DOHH2 (cell line): ENCODE measurements around the gene PLB1.

Experiments
- H3F3A ChIP-seq: fragments of 200-600 bp; sonication (generic), shearing (Covaris generic); 2 replicates; pipeline ENCODE4 v1.6.0; 2016; ENCODE audit warnings: antibody characterized with exemption, mild to moderate bottlenecking; ENCODE audit not compliant: control insufficient read depth, insufficient read depth
- H3K27ac ChIP-seq: fragments of 200-600 bp; sonication (generic); 2 replicates; pipeline ENCODE4 v1.5.1; 2014; ENCODE audit warnings: low read depth, mild to moderate bottlenecking, low read length, moderate library complexity
- H3K27me3 ChIP-seq: fragments of 200-600 bp; sonication (generic); 2 replicates; pipeline ENCODE4 v1.6.1; 2014; ENCODE audit warnings: mild to moderate bottlenecking, low read length, mixed read lengths; ENCODE audit not compliant: control insufficient read depth
- H3K36me3 ChIP-seq: fragments of 200-600 bp; sonication (generic); 2 replicates; pipeline ENCODE4 v1.6.1; 2014; ENCODE audit warnings: mild to moderate bottlenecking, low read length, moderate library complexity, mixed read lengths; ENCODE audit not compliant: control insufficient read depth
- H3K4me1 ChIP-seq: fragments of 200-600 bp; sonication (generic); 2 replicates; pipeline ENCODE4 v1.6.1; 2014; ENCODE audit warnings: mild to moderate bottlenecking, low read length, mixed read lengths; ENCODE audit not compliant: control insufficient read depth
- H3K4me2 ChIP-seq: fragments of 200-600 bp; sonication (generic); 2 replicates; pipeline ENCODE4 v1.6.0; 2014; ENCODE audit warnings: mild to moderate bottlenecking, low read length, moderate library complexity
- H3K4me3 ChIP-seq: fragments of 200-600 bp; sonication (generic); 2 replicates; pipeline ENCODE4 v1.5.1; 2014; ENCODE audit warnings: mild to moderate bottlenecking, low read length, mixed read lengths
- H3K79me2 ChIP-seq: fragments of 200-600 bp; sonication (generic); 2 replicates; pipeline ENCODE4 v1.6.1; 2014; ENCODE audit warnings: mild to moderate bottlenecking, low read length, mixed read lengths; ENCODE audit not compliant: control insufficient read depth
- H3K9me2 ChIP-seq: fragments of 200-600 bp; sonication (generic); replicated peaks from 2 replicates; pipeline ENCODE4 v1.6.1; 2014; ENCODE audit warnings: mild to moderate bottlenecking, low read length, mixed read lengths; ENCODE audit not compliant: control insufficient read depth
- H3K9me3 ChIP-seq: fragments of 200-600 bp; sonication (generic); 2 replicates; pipeline ENCODE4 v1.6.1; 2014; ENCODE audit warnings: antibody characterized with exemption, low read length, mixed read lengths; ENCODE audit not compliant: control insufficient read depth, insufficient read depth
- H4K20me1 ChIP-seq: fragments of 200-600 bp; sonication (generic); 2 replicates; pipeline ENCODE4 v1.6.0; 2014; ENCODE audit warnings: low read depth, mild to moderate bottlenecking, antibody characterized with exemption, low read length, moderate library complexity; ENCODE audit not compliant: control insufficient read depth, insufficient read depth
- EZH2phosphoT487 ChIP-seq: fragments of 200-600 bp; sonication (generic); IDR thresholded peaks from 2 replicates; pipeline ENCODE4 v1.6.1; 2017; ENCODE audit warnings: borderline replicate concordance, mild to moderate bottlenecking, antibody characterized with exemption, low read length, moderate library complexity, mixed read lengths
- TF ChIP-seq, protein P1 (sequence below): fragments of 200-600 bp; sonication (generic); IDR thresholded peaks from one replicate; pipeline ENCODE4 v1.5.1; 2014; ENCODE audit warnings: antibody characterized with exemption, mild to moderate bottlenecking, low read depth, low read length; ENCODE audit not compliant: poor library complexity, severe bottlenecking

The PLB1 gene

DNA sequence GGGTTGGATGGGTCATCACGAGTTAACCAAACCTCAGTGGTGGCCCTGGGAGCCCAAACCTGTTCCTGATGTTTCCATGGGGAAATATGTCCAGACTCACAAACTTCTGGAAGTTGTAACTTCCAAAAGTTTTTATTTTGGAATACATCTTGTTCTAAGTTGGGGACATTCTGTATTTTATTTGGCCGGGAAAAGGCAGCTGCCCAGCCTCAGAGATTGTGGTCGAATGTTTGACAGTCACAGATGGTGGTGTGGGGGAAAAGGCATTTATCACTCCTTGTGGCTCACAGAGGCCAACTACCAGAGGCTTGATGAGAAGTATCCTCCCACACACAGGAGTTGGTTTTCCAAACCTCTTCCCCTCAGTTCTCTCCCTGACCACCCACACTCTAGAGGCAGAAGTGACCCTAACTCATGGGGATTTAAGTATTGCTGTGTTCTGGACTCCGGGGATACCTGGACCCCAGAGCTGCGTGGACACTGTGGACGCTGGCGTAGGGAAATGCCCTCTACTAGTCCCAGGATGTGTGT lies 131.1 kb downstream of the PLB1 start:
- H3K79me2 ChIP-seq = no peaks in the 10 kb centered on the region
- H4K20me1 ChIP-seq = no peaks in the 10 kb centered on the region
- TF ChIP-seq, protein P1, sequence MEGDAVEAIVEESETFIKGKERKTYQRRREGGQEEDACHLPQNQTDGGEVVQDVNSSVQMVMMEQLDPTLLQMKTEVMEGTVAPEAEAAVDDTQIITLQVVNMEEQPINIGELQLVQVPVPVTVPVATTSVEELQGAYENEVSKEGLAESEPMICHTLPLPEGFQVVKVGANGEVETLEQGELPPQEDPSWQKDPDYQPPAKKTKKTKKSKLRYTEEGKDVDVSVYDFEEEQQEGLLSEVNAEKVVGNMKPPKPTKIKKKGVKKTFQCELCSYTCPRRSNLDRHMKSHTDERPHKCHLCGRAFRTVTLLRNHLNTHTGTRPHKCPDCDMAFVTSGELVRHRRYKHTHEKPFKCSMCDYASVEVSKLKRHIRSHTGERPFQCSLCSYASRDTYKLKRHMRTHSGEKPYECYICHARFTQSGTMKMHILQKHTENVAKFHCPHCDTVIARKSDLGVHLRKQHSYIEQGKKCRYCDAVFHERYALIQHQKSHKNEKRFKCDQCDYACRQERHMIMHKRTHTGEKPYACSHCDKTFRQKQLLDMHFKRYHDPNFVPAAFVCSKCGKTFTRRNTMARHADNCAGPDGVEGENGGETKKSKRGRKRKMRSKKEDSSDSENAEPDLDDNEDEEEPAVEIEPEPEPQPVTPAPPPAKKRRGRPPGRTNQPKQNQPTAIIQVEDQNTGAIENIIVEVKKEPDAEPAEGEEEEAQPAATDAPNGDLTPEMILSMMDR = no peak
- no peak for TF ChIP-seq EZH2phosphoT487
- H3K4me3 ChIP-seq = no peak overlapping the region
- no peaks in the 10 kb centered on the region for H3F3A ChIP-seq
- no peak overlapping the region for H3K4me2 ChIP-seq
- 0 out of 2 replicates have a peak, but pooled peaks cover 2% of the 10 kb centered on the region for H3K27me3 ChIP-seq
- no peak overlapping the region for H3K27ac ChIP-seq
- H3K9me2 ChIP-seq = no peaks in the 10 kb centered on the region
- no peaks in the 10 kb centered on the region for H3K9me3 ChIP-seq
- no peaks in the 10 kb centered on the region for H3K36me3 ChIP-seq
- H3K4me1 ChIP-seq = peaks cover under 1% of the 10 kb centered on the region; the same call in 1 of the 2 replicates

DNA sequence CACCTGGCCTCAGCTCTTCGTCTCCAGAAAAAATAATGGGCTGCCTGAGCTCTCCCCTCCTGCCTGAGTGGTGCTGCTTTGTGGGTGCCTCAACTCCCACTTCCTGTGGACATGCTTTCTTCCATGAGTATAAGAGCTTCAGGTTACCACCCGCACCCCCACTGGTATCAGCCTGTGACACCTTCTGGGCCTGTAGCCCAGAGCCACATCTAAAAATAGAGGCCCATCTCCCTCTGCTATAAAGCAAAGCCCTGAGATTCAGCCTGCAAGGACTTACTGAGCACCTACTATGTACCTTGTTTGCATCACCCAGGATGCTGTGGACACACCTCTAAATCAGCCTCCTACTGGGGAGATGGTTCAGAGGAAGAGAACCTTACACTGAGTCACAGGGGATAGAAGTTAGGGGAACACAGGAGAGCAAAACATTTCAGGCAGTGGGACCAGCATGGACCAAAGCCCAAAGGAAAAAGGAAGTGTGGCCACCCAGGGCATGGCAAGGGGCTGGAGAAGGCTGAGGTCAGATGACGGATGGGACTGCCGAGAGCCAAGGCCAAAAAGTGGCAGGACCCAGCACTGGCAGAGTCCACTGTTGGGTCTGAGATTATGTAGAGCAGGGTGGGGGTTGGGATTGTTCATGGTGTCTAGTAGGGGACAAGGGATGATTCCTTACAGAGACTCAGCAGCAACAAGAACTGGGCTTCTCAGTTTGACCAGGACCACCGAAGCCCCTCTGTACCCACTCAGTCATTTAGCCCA lies 132.0 kb downstream of the PLB1 start:
- H3K4me2 ChIP-seq = no peak overlapping the region
- no peaks in the 10 kb centered on the region for H3K36me3 ChIP-seq
- no peak overlapping the region for H3K27ac ChIP-seq
- no peaks in the 10 kb centered on the region for H3K9me2 ChIP-seq
- H3K79me2 ChIP-seq = no peaks in the 10 kb centered on the region
- TF ChIP-seq, protein P1 = no peak
- no peaks in the 10 kb centered on the region for H3K9me3 ChIP-seq
- peaks cover 2% of the 10 kb centered on the region; the same call in 1 of the 2 replicates for H3K27me3 ChIP-seq
- no peaks in the 10 kb centered on the region for H3F3A ChIP-seq
- H3K4me3 ChIP-seq = no peak overlapping the region
- H3K4me1 ChIP-seq = no peaks in the 10 kb centered on the region
- no peaks in the 10 kb centered on the region for H4K20me1 ChIP-seq

DNA sequence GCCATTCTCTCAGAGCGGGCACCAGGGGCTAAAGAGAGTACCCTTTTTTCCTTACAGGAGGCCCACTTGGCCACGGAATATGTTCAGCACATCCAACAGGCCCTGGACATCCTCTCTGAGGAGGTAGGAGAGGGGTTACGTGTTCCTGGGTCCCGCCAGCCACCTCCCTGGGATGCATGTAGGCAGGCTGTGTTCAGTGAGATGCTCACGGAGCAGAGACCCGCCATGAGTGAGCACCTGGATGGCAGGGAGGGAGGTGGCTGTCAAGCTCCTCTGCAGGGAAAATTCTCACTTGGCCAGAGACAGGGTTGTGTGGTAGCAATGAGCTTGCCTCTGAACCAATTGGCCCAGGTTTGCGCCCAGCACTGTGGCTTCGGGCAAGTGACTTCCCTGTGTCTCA lies 132.6 kb downstream of the PLB1 start:
- no peak overlapping the region for H3K27ac ChIP-seq
- TF ChIP-seq EZH2phosphoT487 = no peak
- TF ChIP-seq, protein P1 = no peak
- no peaks in the 10 kb centered on the region for H3K36me3 ChIP-seq
- no peaks in the 10 kb centered on the region for H3K4me1 ChIP-seq
- no peaks in the 10 kb centered on the region for H3F3A ChIP-seq
- H4K20me1 ChIP-seq = no peaks in the 10 kb centered on the region
- H3K27me3 ChIP-seq = peaks cover 2% of the 10 kb centered on the region; the same call in 1 of the 2 replicates
- no peak overlapping the region for H3K4me3 ChIP-seq
- H3K9me2 ChIP-seq = no peaks in the 10 kb centered on the region
- H3K4me2 ChIP-seq = no peak overlapping the region
- no peaks in the 10 kb centered on the region for H3K79me2 ChIP-seq
- no peaks in the 10 kb centered on the region for H3K9me3 ChIP-seq
